GM12878 (cell line): Measurements from ENCODE around the gene FAM200B. TPM values are rescaled to one million over a fixed set of nuclear protein-coding genes. Genes with fewer than 3 reads are reported as not detected.

Experiments used
- ATAC-seq: fragments of 200-7000 bp; cut with Tn5 transposase; 3 replicates; pipeline ENCODE4 v1.9.1; 2020; ENCODE audit warnings: mild to moderate bottlenecking, moderate library complexity
- BruUV-seq: library from RNA; stranded (reverse); fragments of 400-500 nt; replicated peaks from 2 replicates; lab custom pipeline; 2021; lab: Mats Ljungman, UMichigan
- CTCF ChIA-PET: fragments of 300-600 bp; sonication (Branson Sonifier 250); formaldehyde crosslinking; extraction: SDS; loops from one replicate; lab custom pipeline; 2021; ENCODE audit warnings: inconsistent platforms; lab: Yijun Ruan, JAX
- POLR2A ChIA-PET: fragments of 350-600 bp; formaldehyde crosslinking; extraction: SDS; loops from one replicate; lab custom pipeline; 2021; ENCODE audit warnings: inconsistent platforms; lab: Charles Lee
- RAD21 ChIA-PET: fragments of 300-600 bp; sonication (Branson Sonifier 250); formaldehyde crosslinking; loops from one replicate; lab custom pipeline; 2023; ENCODE audit warnings: antibody characterized with exemption; ENCODE audit not compliant: unreplicated experiment; lab: Charles Lee
- SMC1A ChIA-PET: fragments of 300-600 bp; sonication (Branson Sonifier 250); formaldehyde crosslinking; loops from one replicate; lab custom pipeline; 2023; ENCODE audit not compliant: unreplicated experiment, uncharacterized antibody; lab: Charles Lee
- DNase-seq: peaks from one replicate; pipeline ENCODE4 v3.0.0-alpha.2; 2011; ENCODE audit warnings: low read depth, low spot score
- FAIRE-seq: peaks from 3 replicates; lab custom pipeline; 2011; peaks lifted over from hg19 to GRCh38; lab: Jason Lieb, UNC
- H2AFZ ChIP-seq: 2 replicates; pipeline ENCODE4 v1.6.0; 2011; ENCODE audit warnings: low read depth, low read length, control low read depth; ENCODE audit not compliant: control insufficient read depth
- H3K27ac ChIP-seq: 2 replicates; pipeline ENCODE4 v1.5.1; 2011; ENCODE audit warnings: control low read depth; ENCODE audit not compliant: control insufficient read depth, insufficient read depth
- H3K27me3 ChIP-seq, 2 experiments: replicated peaks in 1 of 2; 2 replicates each; pipeline versions ENCODE4 v1.6.0 to v1.6.1; 2011; ENCODE audit warnings: low read length in 1 of 2; ENCODE audit not compliant: control insufficient read depth in 2 of 2, insufficient read depth in 2 of 2
- H3K36me3 ChIP-seq, 2 experiments: 2 replicates each; pipeline ENCODE4 v1.5.1; 2011; ENCODE audit warnings: low read length in 1 of 2; ENCODE audit not compliant: control insufficient read depth in 2 of 2, insufficient read depth in 2 of 2
- H3K4me1 ChIP-seq: 2 replicates; pipeline ENCODE4 v1.6.1; 2011; ENCODE audit warnings: mild to moderate bottlenecking, low read length, moderate library complexity, mixed read lengths; ENCODE audit not compliant: control insufficient read depth, insufficient read depth
- H3K4me2 ChIP-seq: 2 replicates; pipeline ENCODE4 v1.6.0; 2011; ENCODE audit warnings: control low read depth; ENCODE audit not compliant: control insufficient read depth, insufficient read depth
- H3K4me3 ChIP-seq: fragments of 200-600 bp; sonication (generic); 2 replicates; pipeline ENCODE4 v1.5.1; 2016
- H3K79me2 ChIP-seq: 2 replicates; pipeline ENCODE4 v1.6.0; 2011; ENCODE audit warnings: low read length; ENCODE audit not compliant: control insufficient read depth, insufficient read depth
- H3K9ac ChIP-seq: 2 replicates; pipeline ENCODE4 v1.8.0; 2011; ENCODE audit warnings: low read length, control low read depth, mixed read lengths; ENCODE audit not compliant: control insufficient read depth, insufficient read depth
- H3K9me3 ChIP-seq: replicated peaks from 3 replicates; pipeline ENCODE4 v1.5.1; 2011; ENCODE audit warnings: mild to moderate bottlenecking, low read length; ENCODE audit not compliant: control insufficient read depth, insufficient read depth
- H4K20me1 ChIP-seq: 2 replicates; pipeline ENCODE4 v1.6.0; 2011; ENCODE audit not compliant: control insufficient read depth, insufficient read depth
- CHD2 ChIP-seq: IDR thresholded peaks from 2 replicates; pipeline ENCODE4 v1.6.1; 2011; ENCODE audit warnings: low read depth, low read length, improper control_type of control experiment, borderline replicate concordance
- FOXM1 ChIP-seq: IDR thresholded peaks from 2 replicates; pipeline ENCODE4 v1.6.1; 2012; ENCODE audit warnings: low read depth, mild to moderate bottlenecking, inconsistent platforms, low read length, moderate library complexity
- GABPA ChIP-seq: IDR thresholded peaks from 2 replicates; pipeline ENCODE4 v1.6.1; 2014; ENCODE audit warnings: antibody characterized with exemption, low read depth, mild to moderate bottlenecking, inconsistent platforms
- HDGF ChIP-seq: fragments of 450-650 bp; IDR thresholded peaks from 2 replicates; pipeline ENCODE4 v1.6.1; 2016; ENCODE audit warnings: antibody characterized with exemption
- IKZF1 ChIP-seq: fragments of 450-650 bp; conservative IDR thresholded peaks from 2 replicates; pipeline ENCODE4 v1.6.1; 2017; ENCODE audit warnings: antibody characterized with exemption, mild to moderate bottlenecking
- IKZF2 ChIP-seq, 2 experiments: fragments of 450-650 bp; IDR thresholded peaks; 2 replicates each; pipeline ENCODE4 v1.6.1; 2017; ENCODE audit warnings: mild to moderate bottlenecking in 2 of 2, moderate library complexity in 2 of 2
- NBN ChIP-seq: fragments of 450-650 bp; IDR thresholded peaks from 2 replicates; pipeline ENCODE4 v1.6.1; 2016
- PAX8 ChIP-seq: fragments of 450-650 bp; IDR thresholded peaks from 2 replicates; pipeline ENCODE4 v1.6.1; 2017; ENCODE audit warnings: mild to moderate bottlenecking, moderate library complexity
- RAD21 ChIP-seq: IDR thresholded peaks from 2 replicates; pipeline ENCODE4 v1.6.1; 2011; ENCODE audit warnings: mild to moderate bottlenecking, low read depth, low read length, moderate library complexity; ENCODE audit not compliant: insufficient read depth
- RCOR1 ChIP-seq: conservative IDR thresholded peaks from 2 replicates; pipeline ENCODE4 v1.6.1; 2012; ENCODE audit warnings: low read depth, low read length, improper control_type of control experiment
- RUNX3 ChIP-seq: IDR thresholded peaks from 2 replicates; pipeline ENCODE4 v1.6.1; 2012; ENCODE audit warnings: low read length, inconsistent platforms
- SIX5 ChIP-seq: IDR thresholded peaks from 2 replicates; pipeline ENCODE4 v1.6.1; 2011; ENCODE audit warnings: mild to moderate bottlenecking, low read depth, low read length, moderate library complexity; ENCODE audit not compliant: severe bottlenecking
- SMAD5 ChIP-seq: IDR thresholded peaks from 2 replicates; pipeline ENCODE4 v1.6.1; 2016; ENCODE audit warnings: antibody characterized with exemption, low read depth
- SMARCA5 ChIP-seq: fragments of 450-650 bp; IDR thresholded peaks from 2 replicates; pipeline ENCODE4 v1.6.1; 2017; ENCODE audit warnings: mild to moderate bottlenecking
- SMC3 ChIP-seq: IDR thresholded peaks from 2 replicates; pipeline ENCODE4 v1.6.1; 2011; ENCODE audit warnings: low read length, improper control_type of control experiment, borderline replicate concordance
- TCF7 ChIP-seq: IDR thresholded peaks from 2 replicates; pipeline ENCODE4 v1.6.1; 2014; ENCODE audit warnings: antibody characterized with exemption, borderline replicate concordance
- YY1 ChIP-seq: IDR thresholded peaks from 2 replicates; pipeline ENCODE4 v1.6.1; 2011; ENCODE audit warnings: low read depth, mild to moderate bottlenecking, low read length
- WGBS: methylation state at CpG from one replicate; pipeline ENCODE4 v1.1.6; 2016; ENCODE audit warnings: low lambda C conversion rate; ENCODE audit not compliant: insufficient replicate concordance, insufficient coverage; ENCODE audit errors: missing lambda C conversion rate; 5-methylcytosine and 5-hydroxymethylcytosine counted together
- in situ Hi-C: fragments of 300-500 bp; cut with MboI; formaldehyde crosslinking; loops from 9 replicates; pipeline ENCODE4 v1.14.3; 2018; ENCODE audit warnings: mixed read lengths
- intact Hi-C: fragments of 100-400 bp; cut with micrococcal nuclease; formaldehyde crosslinking; loops from one replicate; pipeline ENCODE4 v1.14.2; 2022; ENCODE audit not compliant: unreplicated experiment
- polyA plus RNA-seq, 11 experiments: library from polyadenylated mRNA; depleted of rRNA in 4 of 11; unstranded in 6 of 11; stranded (reverse) in 5 of 11; fragments of >200 nt; fragmentation: Nextera tagmentation in 4 of 11; fragmentation: Illumina TruSeq in 1 of 11; extraction: Ambion mirVana in 4 of 11; extraction: Trizol in 1 of 11; gene quantifications; 1 replicate in 1 of 11; 2 replicates in 10 of 11; pipeline versions ENCODE4 v1.2.1 to v1.2.3, GENCODE V29; 2011 to 2016; ENCODE audit warnings: inconsistent platforms in 2 of 11, missing spikeins in 2 of 11, low read depth in 1 of 11
- total RNA-seq, 4 experiments: library from RNA; depleted of rRNA in 3 of 4; stranded (reverse); fragments of >200 nt in 3 of 4; fragmentation: Illumina TruSeq in 1 of 4; extraction: Trizol in 1 of 4; gene quantifications; 2 replicates each; pipeline versions ENCODE4 v1.2.1 to v1.2.3, GENCODE V29; 2013 to 2021
- TF ChIP-seq, protein P1 (sequence below), 3 experiments: IDR thresholded peaks in 2 of 3; conservative IDR thresholded peaks in 1 of 3; 2 replicates each; pipeline ENCODE4 v1.5.1; 2011; ENCODE audit warnings: low read depth in 3 of 3, low read length in 3 of 3, mild to moderate bottlenecking in 3 of 3, control low read depth in 2 of 3, moderate library complexity in 2 of 3, inconsistent platforms in 1 of 3, mixed read lengths in 1 of 3; ENCODE audit not compliant: control insufficient read depth in 2 of 3, insufficient read depth in 1 of 3; ENCODE audit errors: extremely low read depth in 1 of 3
- TF ChIP-seq, protein P2 (sequence below): IDR thresholded peaks from 2 replicates; pipeline ENCODE4 v1.6.1; 2012; ENCODE audit warnings: low read depth, low read length, improper control_type of control experiment

The FAM200B gene
- total and polyA plus RNA-seq, 10 of the 15 experiments (the other 5 are each of a cell fraction or from before 2014, with no cell fraction given) = 13.8 to 48.5 (median 25.5) TPM

DNA sequence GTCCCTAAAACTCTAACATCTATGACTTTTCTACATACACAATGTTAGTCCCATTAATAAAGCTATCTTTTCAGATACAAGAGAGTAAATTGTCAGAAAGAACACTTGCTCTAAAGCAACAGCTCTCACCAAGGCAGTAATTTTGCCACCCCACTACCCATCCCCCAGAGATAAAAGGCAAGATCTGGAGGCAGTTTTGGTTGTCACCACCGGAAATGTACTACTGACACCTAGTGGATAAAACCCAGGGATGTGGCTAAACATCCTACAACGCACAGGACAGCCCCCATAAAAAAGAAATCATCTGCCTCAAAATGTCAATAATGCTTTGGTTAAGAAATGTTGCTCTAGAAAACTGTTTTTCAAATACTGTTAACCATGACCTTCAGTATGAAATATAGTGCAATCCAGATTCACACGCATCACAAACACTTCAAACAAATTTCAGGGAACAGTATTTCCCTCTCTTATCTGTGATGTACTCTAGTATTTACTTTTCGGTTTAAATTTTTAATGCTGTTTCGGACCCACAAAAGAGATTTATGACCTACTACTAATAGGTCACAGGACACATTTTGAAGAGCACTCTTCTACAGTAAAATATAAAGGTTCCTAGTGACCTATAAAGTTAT, 31.6 kb upstream of the FAM200B start:
- SMC1A ChIA-PET = interaction anchor here (0.6 to 2.0 kb wide), 12 partner anchors 10 to 558 kb away, joined by 3 to 10 read pairs (median 3); partner anchors contain the start of gene FAM200B
- peak overlapping the region; percentile 44; the same call in 1 of the 2 replicates for H3K4me2 ChIP-seq
- BruUV-seq = no TSS peak
- no peaks in the 10 kb centered on the region for H3K27me3 ChIP-seq
- no peak for FAIRE-seq
- in situ Hi-C loops = loop anchor here (5.0 to 10.0 kb wide), 2 partner anchors 413 to 645 kb away; partner anchors contain the start of gene CPEB2
- peaks cover 85% of the 10 kb centered on the region for H3K79me2 ChIP-seq
- H3K36me3 ChIP-seq = no peaks in the 10 kb centered on the region
- POLR2A ChIA-PET = no interaction called here
- H3K27ac ChIP-seq = no peak overlapping the region
- CTCF ChIA-PET = interaction anchor here (0.7 to 4.7 kb wide), 11 partner anchors 12 to 417 kb away, joined by 3 to 37 read pairs (median 5); partner anchors contain the start of gene FAM200B
- no peak overlapping the region for H2AFZ ChIP-seq
- RAD21 ChIA-PET = interaction anchor here (1.3 to 3.0 kb wide), 4 partner anchors 32 to 413 kb away, joined by 3 to 16 read pairs (median 9); no protein-coding TSS in a partner anchor
- no peaks in the 10 kb centered on the region for H4K20me1 ChIP-seq
- 45% methylated on average over 5 of the region's 5 CpGs for WGBS
- peak; percentile 45 for DNase-seq
- intact Hi-C loops = loop anchor here (1.0 to 10.0 kb wide), 5 partner anchors 125 to 1485 kb away; partner anchors contain the start of genes CD38 and CPEB2
- H3K9ac ChIP-seq = no peak overlapping the region
- peak; percentile 75 for ATAC-seq
- H3K4me3 ChIP-seq = 0 out of 2 replicates have a peak overlapping the region, but pooled peaks have one; percentile 31
- H3K9me3 ChIP-seq = no peaks in the 10 kb centered on the region
- H3K4me1 ChIP-seq = peaks cover 25% of the 10 kb centered on the region
- TF ChIP-seq RUNX3 = peak; percentile 82
- TF ChIP-seq RCOR1 = 0 out of 2 replicates have a peak, but pooled peaks have one; percentile 35
- peak; percentile 78; the same call in 1 of the 2 replicates for TF ChIP-seq CHD2
- TF ChIP-seq SMC3 = peak; percentile 58; the same call in 1 of the 2 replicates
- no peak for TF ChIP-seq SIX5
- peak; percentile 35; the same call in 1 of the 2 replicates for TF ChIP-seq IKZF1
- TF ChIP-seq GABPA = 0 out of 2 replicates have a peak, but pooled peaks have one; percentile 39
- TF ChIP-seq, protein P1, sequence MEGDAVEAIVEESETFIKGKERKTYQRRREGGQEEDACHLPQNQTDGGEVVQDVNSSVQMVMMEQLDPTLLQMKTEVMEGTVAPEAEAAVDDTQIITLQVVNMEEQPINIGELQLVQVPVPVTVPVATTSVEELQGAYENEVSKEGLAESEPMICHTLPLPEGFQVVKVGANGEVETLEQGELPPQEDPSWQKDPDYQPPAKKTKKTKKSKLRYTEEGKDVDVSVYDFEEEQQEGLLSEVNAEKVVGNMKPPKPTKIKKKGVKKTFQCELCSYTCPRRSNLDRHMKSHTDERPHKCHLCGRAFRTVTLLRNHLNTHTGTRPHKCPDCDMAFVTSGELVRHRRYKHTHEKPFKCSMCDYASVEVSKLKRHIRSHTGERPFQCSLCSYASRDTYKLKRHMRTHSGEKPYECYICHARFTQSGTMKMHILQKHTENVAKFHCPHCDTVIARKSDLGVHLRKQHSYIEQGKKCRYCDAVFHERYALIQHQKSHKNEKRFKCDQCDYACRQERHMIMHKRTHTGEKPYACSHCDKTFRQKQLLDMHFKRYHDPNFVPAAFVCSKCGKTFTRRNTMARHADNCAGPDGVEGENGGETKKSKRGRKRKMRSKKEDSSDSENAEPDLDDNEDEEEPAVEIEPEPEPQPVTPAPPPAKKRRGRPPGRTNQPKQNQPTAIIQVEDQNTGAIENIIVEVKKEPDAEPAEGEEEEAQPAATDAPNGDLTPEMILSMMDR (IDR thresholded peaks at IDR 0.05 in 2 of 3, conservative IDR thresholded peaks at IDR 0.05 in 1 of 3; ENCODE audit: control insufficient read depth in 2 of 3, extremely low read depth in 1 of 3, insufficient read depth in 1 of 3, low read depth in 3 of 3, low read length in 3 of 3) = peak; percentile 63 to 80 (median 78)
- peak; percentile 69 for TF ChIP-seq TCF7
- TF ChIP-seq IKZF2 (IDR thresholded peaks at IDR 0.05) = peak in 1 of 2 experiments; percentile 33; a peak in 1 of 4 replicates
- 0 out of 2 replicates have a peak, but pooled peaks have one; percentile 43 for TF ChIP-seq SMARCA5
- TF ChIP-seq, protein P2, sequence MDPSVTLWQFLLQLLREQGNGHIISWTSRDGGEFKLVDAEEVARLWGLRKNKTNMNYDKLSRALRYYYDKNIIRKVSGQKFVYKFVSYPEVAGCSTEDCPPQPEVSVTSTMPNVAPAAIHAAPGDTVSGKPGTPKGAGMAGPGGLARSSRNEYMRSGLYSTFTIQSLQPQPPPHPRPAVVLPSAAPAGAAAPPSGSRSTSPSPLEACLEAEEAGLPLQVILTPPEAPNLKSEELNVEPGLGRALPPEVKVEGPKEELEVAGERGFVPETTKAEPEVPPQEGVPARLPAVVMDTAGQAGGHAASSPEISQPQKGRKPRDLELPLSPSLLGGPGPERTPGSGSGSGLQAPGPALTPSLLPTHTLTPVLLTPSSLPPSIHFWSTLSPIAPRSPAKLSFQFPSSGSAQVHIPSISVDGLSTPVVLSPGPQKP = 0 out of 2 replicates have a peak, but pooled peaks have one; percentile 32
- peak; percentile 87 for TF ChIP-seq RAD21
- peak; percentile 44; the same call in 1 of the 2 replicates for TF ChIP-seq NBN
- no peak for TF ChIP-seq SMAD5
- peak; percentile 60; the same call in 1 of the 2 replicates for TF ChIP-seq YY1
- TF ChIP-seq HDGF = 0 out of 2 replicates have a peak, but pooled peaks have one; percentile 17
- peak; percentile 43; the same call in 1 of the 2 replicates for TF ChIP-seq FOXM1
- TF ChIP-seq PAX8 = no peak
